MM.1S (cell line): ENCODE data around the gene GRIK4.

Source experiments
- DNase-seq: peaks from one replicate; pipeline ENCODE4 v3.0.0-alpha.2; 2015
- H2AFZ ChIP-seq: fragments of 300-600 bp; sonication (generic); 2 replicates; pipeline ENCODE4 v1.6.0; 2016; ENCODE audit warnings: antibody characterized with exemption, low read length
- H3F3A ChIP-seq: fragments of 300-600 bp; sonication (generic); 2 replicates; pipeline ENCODE4 v1.6.1; 2016; ENCODE audit warnings: mild to moderate bottlenecking, antibody characterized with exemption, low read length, moderate library complexity, mixed read lengths; ENCODE audit not compliant: insufficient read depth
- H3K27ac ChIP-seq: fragments of 300-600 bp; sonication (generic); 2 replicates; pipeline ENCODE4 v1.5.1; 2016; ENCODE audit warnings: mild to moderate bottlenecking, low read length
- H3K27me3 ChIP-seq: fragments of 300-600 bp; sonication (generic); replicated peaks from 2 replicates; pipeline ENCODE4 v1.6.0; 2016; ENCODE audit warnings: low read length; ENCODE audit not compliant: insufficient read depth
- H3K36me3 ChIP-seq: fragments of 300-600 bp; sonication (generic); replicated peaks from 2 replicates; pipeline ENCODE4 v1.6.1; 2016; ENCODE audit warnings: mild to moderate bottlenecking, low read length, mixed read lengths; ENCODE audit not compliant: insufficient read depth
- H3K4me1 ChIP-seq: fragments of 300-600 bp; sonication (generic); 2 replicates; pipeline ENCODE4 v1.6.1; 2016; ENCODE audit warnings: low read length, mixed read lengths
- H3K4me2 ChIP-seq: fragments of 300-600 bp; sonication (generic); 2 replicates; pipeline ENCODE4 v1.6.0; 2016; ENCODE audit warnings: low read depth, low read length
- H3K4me3 ChIP-seq: fragments of 300-600 bp; sonication (generic); 2 replicates; pipeline ENCODE4 v1.5.1; 2016; ENCODE audit warnings: low read length, mixed read lengths
- H3K79me2 ChIP-seq: fragments of 300-600 bp; sonication (generic); 2 replicates; pipeline ENCODE4 v1.6.1; 2016; ENCODE audit warnings: mixed run types, low read length, mixed read lengths
- H3K9ac ChIP-seq: fragments of 300-600 bp; sonication (generic); 2 replicates; pipeline ENCODE4 v1.6.1; 2016; ENCODE audit warnings: low read length, mixed read lengths
- H3K9me2 ChIP-seq: fragments of 300-600 bp; sonication (generic); replicated peaks from 2 replicates; pipeline ENCODE4 v1.6.1; 2016; ENCODE audit warnings: mild to moderate bottlenecking, low read length, mixed read lengths; ENCODE audit not compliant: insufficient read depth
- H3K9me3 ChIP-seq: fragments of 300-600 bp; sonication (generic); replicated peaks from 2 replicates; pipeline ENCODE4 v1.6.1; 2016; ENCODE audit warnings: mild to moderate bottlenecking, low read length, mixed read lengths; ENCODE audit not compliant: insufficient read depth
- H4K20me1 ChIP-seq: fragments of 300-600 bp; sonication (generic); 2 replicates; pipeline ENCODE4 v1.6.1; 2016; ENCODE audit warnings: mild to moderate bottlenecking, low read length, moderate library complexity, mixed read lengths; ENCODE audit not compliant: insufficient read depth
- EZH2 ChIP-seq: fragments of 300-600 bp; sonication (generic); optimal IDR thresholded peaks from 2 replicates; pipeline ENCODE3; 2017; ENCODE audit warnings: low read depth, mild to moderate bottlenecking, antibody characterized with exemption, low read length, mixed read lengths
- EZH2phosphoT487 ChIP-seq: fragments of 300-600 bp; sonication (generic); IDR thresholded peaks from 2 replicates; pipeline ENCODE4 v1.6.1; 2018; ENCODE audit warnings: antibody characterized with exemption, low read length
- TF ChIP-seq, protein P1 (sequence below): fragments of 300-600 bp; sonication (generic); IDR thresholded peaks from 2 replicates; pipeline ENCODE4 v1.5.1; 2016; ENCODE audit warnings: antibody characterized with exemption, low read length, mixed read lengths

Gene GRIK4

GRCh38 chr11:120942701-120943100 is 431.2 kb downstream of the GRIK4 start:
- Histone ChIP-seq H3K9ac (no peak overlapping the region), H3K27ac (no peak overlapping the region), H3K36me3 (no peaks in the 10 kb centered on the region), H3K4me2 (no peak overlapping the region), H4K20me1 (no peaks in the 10 kb centered on the region), H3K27me3 (no peaks in the 10 kb centered on the region), H3F3A (no peaks in the 10 kb centered on the region), H3K9me3 (no peaks in the 10 kb centered on the region), H3K4me1 (no peaks in the 10 kb centered on the region), H3K9me2 (no peaks in the 10 kb centered on the region), H3K4me3 (no peak overlapping the region), H2AFZ (no peak overlapping the region), H3K79me2 (no peaks in the 10 kb centered on the region)
- no peak for TF ChIP-seq EZH2phosphoT487
- no peak for TF ChIP-seq EZH2
- TF ChIP-seq, protein P1, sequence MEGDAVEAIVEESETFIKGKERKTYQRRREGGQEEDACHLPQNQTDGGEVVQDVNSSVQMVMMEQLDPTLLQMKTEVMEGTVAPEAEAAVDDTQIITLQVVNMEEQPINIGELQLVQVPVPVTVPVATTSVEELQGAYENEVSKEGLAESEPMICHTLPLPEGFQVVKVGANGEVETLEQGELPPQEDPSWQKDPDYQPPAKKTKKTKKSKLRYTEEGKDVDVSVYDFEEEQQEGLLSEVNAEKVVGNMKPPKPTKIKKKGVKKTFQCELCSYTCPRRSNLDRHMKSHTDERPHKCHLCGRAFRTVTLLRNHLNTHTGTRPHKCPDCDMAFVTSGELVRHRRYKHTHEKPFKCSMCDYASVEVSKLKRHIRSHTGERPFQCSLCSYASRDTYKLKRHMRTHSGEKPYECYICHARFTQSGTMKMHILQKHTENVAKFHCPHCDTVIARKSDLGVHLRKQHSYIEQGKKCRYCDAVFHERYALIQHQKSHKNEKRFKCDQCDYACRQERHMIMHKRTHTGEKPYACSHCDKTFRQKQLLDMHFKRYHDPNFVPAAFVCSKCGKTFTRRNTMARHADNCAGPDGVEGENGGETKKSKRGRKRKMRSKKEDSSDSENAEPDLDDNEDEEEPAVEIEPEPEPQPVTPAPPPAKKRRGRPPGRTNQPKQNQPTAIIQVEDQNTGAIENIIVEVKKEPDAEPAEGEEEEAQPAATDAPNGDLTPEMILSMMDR: no peak
- no peak for DNase-seq

- DNase-seq: no peak
- Histone ChIP-seq H3K4me1 (no peaks in the 10 kb centered on the region), H3F3A (no peaks in the 10 kb centered on the region), H3K27ac (no peak overlapping the region), H3K9me3 (no peaks in the 10 kb centered on the region), H4K20me1 (no peaks in the 10 kb centered on the region), H3K36me3 (no peaks in the 10 kb centered on the region), H3K27me3 (no peaks in the 10 kb centered on the region), H3K4me3 (no peak overlapping the region), H3K9ac (no peak overlapping the region), H3K9me2 (no peaks in the 10 kb centered on the region), H2AFZ (no peak overlapping the region), H3K79me2 (no peaks in the 10 kb centered on the region), H3K4me2 (no peak overlapping the region)
- TF ChIP-seq, protein P1: peak; percentile 47
- no peak for TF ChIP-seq EZH2phosphoT487
- TF ChIP-seq EZH2: no peak
Observed at GRCh38 chr11:120945042-120945441, 433.5 kb downstream of the GRIK4 start.

GRCh38 chr11:120950880-120951279 is 439.3 kb downstream of the GRIK4 start:
- Histone ChIP-seq H3K4me1 (no peaks in the 10 kb centered on the region), H4K20me1 (no peaks in the 10 kb centered on the region), H3K9me2 (no peaks in the 10 kb centered on the region), H3K4me3 (no peak overlapping the region), H3F3A (no peaks in the 10 kb centered on the region), H2AFZ (no peak overlapping the region), H3K36me3 (no peaks in the 10 kb centered on the region), H3K27me3 (no peaks in the 10 kb centered on the region), H3K79me2 (no peaks in the 10 kb centered on the region), H3K4me2 (no peak overlapping the region), H3K9ac (no peak overlapping the region), H3K9me3 (no peaks in the 10 kb centered on the region), H3K27ac (no peak overlapping the region)
- DNase-seq: no peak
- TF ChIP-seq, protein P1: no peak
- TF ChIP-seq EZH2phosphoT487 (no peak), EZH2 (no peak)
